Stimulated activated CD4-positive, alpha-beta T cell treated with anti-CD3 and anti-CD28 coated beads, Interleukin-4, amount 100 ng/mL, for 24 hours (primary cell): ENCODE results near the gene CCSER2.
"Not testable (repeated sequence)": the region's sequence is repeated elsewhere in the genome, so short reads cannot be mapped to it uniquely, and the experiment has no call there.

Experiments used
- DNase-seq: peaks from one replicate; pipeline ENCODE4 v3.0.0-alpha.2; 2020

Gene CCSER2

GRCh38 chr10:84317174-84317573 lies 11.2 kb upstream of the CCSER2 start:
- DNase-seq: no peak

DNA sequence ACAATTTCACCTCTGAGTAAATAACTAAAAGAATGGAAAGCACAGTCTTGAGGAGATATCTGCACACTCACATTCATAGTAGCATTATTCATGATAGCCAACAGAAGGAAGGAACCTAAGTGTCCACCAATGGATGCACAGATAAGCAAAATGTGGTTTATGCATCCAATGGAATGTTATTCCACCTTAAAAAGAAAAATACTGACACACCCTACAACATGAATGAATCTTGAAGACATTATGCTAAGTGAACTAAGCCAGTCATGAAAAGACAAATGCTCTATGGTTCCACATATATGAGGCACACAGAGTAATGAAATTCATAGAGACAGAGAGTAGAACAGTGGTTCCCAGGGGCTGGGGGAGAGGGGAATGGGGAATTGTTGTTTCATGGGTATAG lies 6.5 kb upstream of the CCSER2 start:
- no peak for DNase-seq

- not testable (repeated sequence) for DNase-seq
These were observed 4.8 kb upstream of the CCSER2 start for GRCh38 chr10:84323566-84323965.

- not testable (repeated sequence) for DNase-seq
These were observed 1.4 kb upstream of the CCSER2 start for GRCh38 chr10:84326995-84327394.

DNA sequence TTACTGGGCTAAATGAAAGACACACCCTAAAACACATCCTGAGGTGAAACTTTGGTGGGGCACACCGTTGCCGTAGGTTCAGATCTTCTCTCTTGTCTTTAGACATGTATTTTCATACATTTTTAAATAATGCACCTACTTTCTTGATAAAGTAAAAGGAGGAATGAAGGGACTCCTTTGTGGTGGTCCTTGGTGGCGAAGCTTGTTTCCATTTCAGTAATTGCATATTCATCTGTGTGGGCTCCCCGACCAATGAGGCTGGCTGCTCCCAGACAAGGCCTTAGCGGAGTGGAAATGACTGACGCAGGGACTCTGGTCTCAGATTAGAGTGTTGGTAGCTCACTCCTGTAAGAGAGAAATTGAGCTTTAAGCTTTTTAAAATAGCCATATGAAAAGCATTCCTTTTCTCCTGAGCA lies 815 bp downstream of the CCSER2 start:
- peak; percentile 78 for DNase-seq

DNA sequence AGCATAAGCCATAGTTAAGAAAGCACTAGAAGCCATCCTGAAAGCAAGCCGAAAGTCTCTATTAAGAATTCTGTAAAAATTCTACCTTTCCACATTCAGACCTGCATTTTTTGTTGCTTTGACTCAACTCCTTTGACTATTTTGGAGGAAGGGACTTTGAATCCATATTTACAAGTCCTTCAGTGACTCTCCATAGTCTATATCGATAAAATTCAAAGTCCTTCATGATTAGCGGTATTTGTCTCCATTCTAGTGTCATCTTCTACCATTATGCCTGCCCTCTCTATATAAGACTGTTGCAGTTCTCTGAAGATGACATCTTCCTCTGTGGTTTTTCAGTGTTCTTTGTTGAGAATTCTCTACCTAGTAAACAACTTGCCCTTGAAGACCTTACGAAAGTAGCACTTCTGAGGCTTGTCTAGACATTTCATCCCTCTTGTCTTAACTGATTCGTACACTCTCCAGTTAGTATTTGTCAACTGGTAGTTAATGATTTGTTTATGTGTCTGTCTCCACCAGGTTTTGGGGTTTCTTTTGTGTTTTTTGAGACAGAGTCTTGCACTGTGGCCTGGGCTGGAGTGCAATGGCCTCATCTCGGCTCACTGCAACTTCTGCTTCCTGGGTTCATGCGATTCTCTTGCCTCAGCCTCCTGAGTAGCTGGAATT lies 1.7 kb downstream of the CCSER2 start:
- no peak for DNase-seq

- DNase-seq: no peak
These were observed 2.7 kb downstream of the CCSER2 start for GRCh38 chr10:84331091-84331490.

GRCh38 chr10:84333864-84334451 lies 5.6 kb downstream of the CCSER2 start:
- DNase-seq: peak; percentile 69

DNA sequence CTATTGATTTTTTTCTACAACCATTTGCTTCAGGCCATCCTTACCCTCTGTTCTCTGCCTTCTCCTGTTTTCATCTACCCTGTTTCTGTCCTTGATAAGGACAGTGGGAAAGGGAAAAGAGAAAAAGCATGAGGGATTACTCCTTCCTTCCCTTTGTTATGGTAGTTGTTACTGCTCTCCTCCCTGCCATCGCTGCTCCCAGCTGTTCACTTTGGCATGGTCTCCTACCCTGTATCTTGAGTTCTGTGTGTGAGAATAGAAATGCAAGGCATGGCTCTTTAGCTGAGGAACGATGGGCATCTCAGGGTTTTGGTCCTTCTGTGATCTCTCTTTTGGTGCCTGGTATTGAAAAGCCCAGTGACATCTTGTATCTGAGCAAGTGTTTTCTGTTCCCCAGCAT lies 6.4 kb downstream of the CCSER2 start:
- DNase-seq: no peak

DNA sequence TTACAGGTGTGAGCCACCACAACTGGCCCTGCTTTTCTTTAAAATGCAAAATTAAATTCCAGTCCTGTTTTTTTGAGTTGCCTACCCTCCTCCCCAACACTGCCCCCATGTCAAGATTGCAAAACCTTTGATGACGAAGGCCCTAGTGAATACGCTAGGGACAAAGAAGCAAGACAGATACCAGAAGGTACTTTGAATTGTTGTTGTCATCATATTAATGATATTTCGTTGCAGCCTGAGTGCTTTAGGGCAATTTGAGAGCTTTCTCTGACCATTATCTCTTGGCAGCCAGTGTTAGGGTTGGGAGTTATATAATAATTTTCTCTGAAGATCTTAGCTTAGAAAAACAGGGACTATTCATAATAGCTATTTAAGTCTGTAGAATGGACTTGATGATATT lies 7.1 kb downstream of the CCSER2 start:
- DNase-seq: no peak

DNA sequence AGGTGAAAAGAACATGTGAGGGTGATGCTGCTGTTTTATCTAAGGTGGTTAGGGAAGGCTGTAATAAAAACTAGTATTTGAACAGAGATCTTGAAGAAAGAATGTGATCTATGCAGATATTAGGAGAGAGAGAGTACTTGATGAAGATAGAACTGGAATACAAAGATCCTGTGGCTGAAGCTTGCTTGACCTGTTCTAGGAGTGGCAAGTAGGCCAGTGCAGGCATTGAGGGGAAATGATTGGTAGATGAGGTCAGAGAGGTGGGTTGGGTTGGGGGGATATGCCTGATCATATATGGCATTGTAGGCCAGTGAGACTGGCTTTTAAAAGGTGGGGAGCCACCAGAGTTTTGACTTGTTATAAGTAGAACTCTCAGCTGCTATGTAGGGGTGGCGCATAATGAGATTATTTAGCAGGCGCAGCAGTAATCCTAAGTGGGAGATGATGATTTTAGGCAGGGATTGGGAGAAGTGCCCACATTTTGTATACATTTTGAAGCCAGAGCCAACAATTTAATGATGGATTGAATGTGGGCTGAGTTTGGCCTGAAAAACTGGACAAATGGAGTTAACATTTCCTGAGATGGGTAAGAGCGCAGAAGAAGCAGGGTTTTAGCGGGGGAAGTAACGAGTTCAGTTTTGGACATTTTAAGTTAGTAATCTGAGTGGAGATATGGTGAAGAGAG lies 8.2 kb downstream of the CCSER2 start:
- no peak for DNase-seq

- no peak for DNase-seq
These were observed 8.8 kb downstream of the CCSER2 start for GRCh38 chr10:84337199-84337598.

GRCh38 chr10:84339025-84339424 lies 10.6 kb downstream of the CCSER2 start:
- DNase-seq: no peak

- no peak for DNase-seq
These were observed 11.8 kb downstream of the CCSER2 start for GRCh38 chr10:84340187-84340586.

GRCh38 chr10:84340632-84341537 lies 12.5 kb downstream of the CCSER2 start:
- DNase-seq: no peak

DNA sequence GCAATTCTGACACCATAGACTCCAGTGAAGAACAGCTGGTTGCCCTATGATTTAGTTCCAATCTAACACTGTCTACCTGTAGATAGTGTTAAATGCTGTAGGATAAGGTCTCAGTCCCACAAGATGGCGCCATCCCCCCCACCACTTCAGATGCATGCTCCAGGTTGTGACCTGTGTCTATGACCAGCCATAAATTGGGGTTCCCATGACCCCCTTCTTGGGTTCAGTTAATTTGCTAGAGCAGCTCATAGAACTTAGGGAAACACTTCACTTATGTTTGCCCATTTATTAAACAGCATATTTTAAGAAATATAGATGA lies 13.1 kb downstream of the CCSER2 start:
- DNase-seq: no peak

GRCh38 chr10:84341983-84342382 lies 13.6 kb downstream of the CCSER2 start:
- DNase-seq: no peak

DNA sequence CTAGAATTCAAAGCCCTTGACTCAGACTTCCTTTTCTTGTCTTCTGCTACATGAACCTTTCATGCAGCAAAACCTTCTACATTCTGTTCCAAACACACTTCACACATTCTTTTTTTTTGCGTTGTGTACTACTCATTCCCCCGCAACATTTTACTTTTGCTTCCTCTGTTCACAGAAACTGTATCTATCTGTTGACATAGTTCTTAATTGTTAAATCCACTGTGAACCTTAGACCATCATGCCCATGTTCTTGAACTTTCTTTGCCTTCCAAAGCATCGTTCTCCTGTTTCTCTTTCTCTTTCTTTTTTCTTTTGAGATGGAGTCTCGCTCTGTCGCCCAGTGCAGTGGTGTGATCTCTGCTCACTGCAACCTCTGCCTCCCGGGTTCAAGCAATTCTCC lies 14.2 kb downstream of the CCSER2 start:
- no peak for DNase-seq

DNA sequence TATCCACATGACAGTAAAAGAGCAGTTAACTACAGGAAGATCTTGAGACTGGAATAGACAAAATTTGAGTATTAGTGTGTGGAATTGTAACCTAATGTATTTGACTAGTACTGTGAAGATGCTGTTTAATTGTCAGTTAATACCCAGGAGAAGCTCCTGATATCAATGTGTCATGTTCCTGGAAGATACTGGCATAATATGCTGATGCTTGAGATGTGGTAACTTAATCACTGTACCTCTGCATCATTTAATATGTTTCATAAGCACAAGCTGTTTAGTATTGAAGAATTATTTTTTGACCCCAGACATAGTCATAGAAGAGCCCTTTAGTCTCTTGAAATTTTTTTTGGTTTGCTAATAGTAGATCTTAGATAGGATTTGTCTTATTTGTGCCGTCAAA lies 15.4 kb downstream of the CCSER2 start:
- DNase-seq: no peak

DNA sequence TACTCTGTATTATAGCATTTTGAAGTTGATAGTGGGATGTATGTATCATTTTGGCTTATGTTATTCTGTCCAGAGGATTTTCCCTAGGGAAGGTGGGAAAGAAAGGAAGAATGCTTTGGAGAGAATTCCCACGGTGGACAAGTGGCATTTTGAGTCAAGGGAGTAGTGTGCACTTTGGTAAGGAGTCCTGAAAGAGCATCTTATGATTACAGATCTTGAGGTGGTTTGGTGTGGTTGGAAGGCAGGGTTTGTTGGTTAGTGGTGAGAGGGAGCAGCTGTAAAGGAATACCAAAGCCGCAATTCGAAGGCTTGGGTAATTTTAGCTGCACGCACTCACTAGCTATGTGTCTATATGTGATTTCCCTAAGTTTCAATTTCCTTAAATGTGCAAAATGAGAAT lies 16.1 kb downstream of the CCSER2 start:
- DNase-seq: no peak

- not testable (repeated sequence) for DNase-seq
These were observed 19.2 kb downstream of the CCSER2 start for GRCh38 chr10:84347575-84348002.

DNA sequence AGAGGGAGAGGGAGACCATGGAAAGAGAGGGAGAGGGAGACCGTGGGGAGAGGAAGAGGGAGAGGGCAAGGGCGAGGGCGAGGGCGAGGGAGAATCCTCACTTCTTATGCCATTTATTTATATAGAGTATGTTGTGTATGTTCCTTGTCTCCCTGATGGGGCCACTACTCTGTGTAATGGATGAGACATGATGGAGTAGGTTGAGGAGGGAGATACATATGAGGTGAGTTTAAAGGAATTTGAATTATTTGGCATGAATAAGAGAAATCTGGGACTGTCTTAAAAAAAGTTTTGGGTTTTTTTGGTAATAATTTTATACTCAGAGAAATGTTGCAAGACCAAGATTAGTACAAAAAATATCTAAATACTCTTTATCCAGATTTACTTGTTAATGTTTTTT lies 20.1 kb downstream of the CCSER2 start:
- no peak for DNase-seq

DNA sequence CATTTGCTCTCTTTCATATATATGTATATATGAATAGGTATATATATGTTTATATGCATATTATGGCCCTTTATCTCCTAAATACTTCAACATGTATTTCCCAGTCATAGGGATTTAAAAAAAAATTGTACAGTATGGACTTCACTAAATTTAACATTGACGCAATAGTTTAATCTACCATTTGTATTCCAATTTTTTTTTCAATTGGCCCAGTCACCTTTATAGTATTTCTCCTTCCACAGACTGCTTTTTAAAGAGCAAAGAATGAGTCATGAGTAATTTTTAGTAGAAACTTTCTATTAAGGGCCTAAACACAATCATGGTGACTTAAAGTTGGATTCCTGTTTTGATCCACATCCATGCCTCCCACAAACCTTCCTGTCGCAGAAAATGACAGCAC lies 20.5 kb downstream of the CCSER2 start:
- DNase-seq: no peak
